Esophagus muscularis mucosa (tissue), 4 donors: ENCODE results near the gene TNC. TPM values are rescaled to one million over a fixed set of nuclear protein-coding genes. Genes with fewer than 3 reads are reported as not detected.
A peak's percentile ranks its signal among the peaks of the same experiment; 100 is the strongest.

Experiments
- DNase-seq: peaks from one replicate; pipeline ENCODE4 v3.0.0-alpha.2; 2017; ENCODE audit errors: extremely low spot score
- H3K27ac ChIP-seq, 4 donors: fragments of 200-600 bp; sonication (generic); replicated peaks in 1 of 4; 1 replicate in 3 of 4; 2 replicates in 1 of 4; pipeline ENCODE4 v1.5.1; 2016 to 2019; ENCODE audit warnings: mild to moderate bottlenecking in 1 of 4
- H3K27me3 ChIP-seq, 4 donors: fragments of 200-600 bp; sonication (generic); one replicate each; pipeline versions ENCODE4 v1.5.1 to v1.6.0; 2016 to 2019
- H3K36me3 ChIP-seq, 4 donors: fragments of 200-600 bp; sonication (generic); one replicate each; pipeline ENCODE4 v1.5.1; 2016 to 2019
- H3K4me1 ChIP-seq, 4 donors: fragments of 200-600 bp; sonication (generic); one replicate each; pipeline ENCODE4 v1.5.1; 2016 to 2019
- H3K4me3 ChIP-seq, 4 donors: fragments of 200-600 bp; sonication (generic); 1 replicate in 2 of 4; 2 replicates in 2 of 4; pipeline ENCODE4 v1.5.1; 2016 to 2019; ENCODE audit warnings: mild to moderate bottlenecking in 4 of 4, moderate library complexity in 1 of 4
- H3K9me3 ChIP-seq, 4 donors: fragments of 200-600 bp; sonication (generic); 1 replicate in 3 of 4; 2 replicates in 1 of 4; pipeline ENCODE4 v1.5.1; 2016 to 2019
- CTCF ChIP-seq, 3 experiments: fragments of 200-600 bp in 2 of 3; fragments of 450-650 bp in 1 of 3; sonication (generic) in 2 of 3; IDR thresholded peaks; one replicate each; pipeline ENCODE4 v1.5.1; 2017 to 2019; ENCODE audit warnings: antibody characterized with exemption in 3 of 3, mild to moderate bottlenecking in 2 of 3, moderate library complexity in 1 of 3
- EP300 ChIP-seq: sonication (generic); formaldehyde crosslinking; IDR thresholded peaks from one replicate; pipeline ENCODE4 v1.6.1; 2017; ENCODE audit warnings: antibody characterized with exemption
- POLR2A ChIP-seq: fragments of 450-650 bp; IDR thresholded peaks from one replicate; pipeline ENCODE4 v1.6.1; 2017; ENCODE audit warnings: antibody characterized with exemption, moderate library complexity, mild to moderate bottlenecking, low read depth
- POLR2AphosphoS5 ChIP-seq, 2 donors: sonication (generic); formaldehyde crosslinking; IDR thresholded peaks; one replicate each; pipeline ENCODE4 v1.6.1; 2017; ENCODE audit warnings: antibody characterized with exemption in 2 of 2
- WGBS: methylation state at CpG from one replicate; pipeline ENCODE4 v1.1.5; 2018; 5-methylcytosine and 5-hydroxymethylcytosine counted together
- intact Hi-C: fragments of 100-400 bp; cut with DNase I; formaldehyde crosslinking; loops from one replicate; pipeline ENCODE4 v1.15.1; 2023
- total RNA-seq, 4 donors: library from RNA; depleted of rRNA; stranded (reverse); fragments of >200 nt; gene quantifications; one replicate each; pipeline versions ENCODE4 v1.1.0 to v1.2.1, GENCODE V29; 2016

TNC gene
- total RNA-seq, 4 donors from 2014 or later = 216 to 576 (median 478) TPM

- H3K27me3 ChIP-seq = no peaks in the 10 kb centered on the region
- WGBS = 100% methylated on average over 2 of the region's 2 CpGs
- no peaks in the 10 kb centered on the region for H3K36me3 ChIP-seq
- intact Hi-C loops = no loop called here
- H3K27ac ChIP-seq = no peak overlapping the region
- TF ChIP-seq EP300 (no peak), POLR2AphosphoS5 (IDR thresholded peaks at IDR 0.05) (no peak), POLR2A (no peak), CTCF (IDR thresholded peaks at IDR 0.05) (no peak)
- no peak overlapping the region for H3K4me3 ChIP-seq
- DNase-seq = no peak
- peaks cover 0 to 7% (median 3%) of the 10 kb centered on the region in 4 donors for H3K9me3 ChIP-seq
- peaks cover 0 to 8% (median 4%) of the 10 kb centered on the region in 4 donors for H3K4me1 ChIP-seq
Observed at GRCh38 chr9:115126404-115126803, 8.4 kb upstream of the TNC start.

- 88% methylated on average over 5 of the region's 5 CpGs for WGBS
Observed at GRCh38 chr9:115122937-115123336, 5.0 kb upstream of the TNC start.

GRCh38 chr9:115121181-115121580, 3.2 kb upstream of the TNC start:
- no peak for DNase-seq
- no peak for TF ChIP-seq POLR2AphosphoS5 (IDR thresholded peaks at IDR 0.05)
- no peak for TF ChIP-seq CTCF (IDR thresholded peaks at IDR 0.05)
- no peak for TF ChIP-seq EP300
- no peak for TF ChIP-seq POLR2A
- peaks cover 12 to 44% (median 27%) of the 10 kb centered on the region in 4 donors for H3K4me1 ChIP-seq
- intact Hi-C loops = no loop called here
- H3K36me3 ChIP-seq = no peaks in the 10 kb centered on the region
- H3K27me3 ChIP-seq = no peaks in the 10 kb centered on the region
- H3K27ac ChIP-seq = no peak overlapping the region
- H3K9me3 ChIP-seq = peaks cover 0 to 7% (median 3%) of the 10 kb centered on the region in 4 donors
- no peak overlapping the region for H3K4me3 ChIP-seq

More at GRCh38 chr9:115122937-115123336, 5.0 kb upstream of the TNC start:
- Histone ChIP-seq H3K9me3 (peaks cover 0 to 7% (median 3%) of the 10 kb centered on the region in 4 donors), H3K27ac (no peak overlapping the region), H3K27me3 (no peaks in the 10 kb centered on the region), H3K36me3 (no peaks in the 10 kb centered on the region), H3K4me1 (peaks cover 10 to 39% (median 24%) of the 10 kb centered on the region in 4 donors), H3K4me3 (no peak overlapping the region)
- intact Hi-C loops = no loop called here
- TF ChIP-seq CTCF (IDR thresholded peaks at IDR 0.05) (no peak), POLR2AphosphoS5 (IDR thresholded peaks at IDR 0.05) (no peak), POLR2A (no peak), EP300 (no peak)
- DNase-seq = no peak

GRCh38 chr9:115118879-115119218, 892 bp upstream of the TNC start:
- no peaks in the 10 kb centered on the region for H3K27me3 ChIP-seq
- WGBS = 7% methylated on average over 8 of the region's 8 CpGs

More at GRCh38 chr9:115118879-115119218, 892 bp upstream of the TNC start:
- peak overlapping the region; percentile 90 to 92 (median 91) for H3K27ac ChIP-seq
- H3K4me3 ChIP-seq = peak overlapping the region; percentile 53 to 69 (median 59)
- no peaks in the 10 kb centered on the region for H3K9me3 ChIP-seq
- H3K4me1 ChIP-seq = peaks cover 12 to 55% (median 43%) of the 10 kb centered on the region in 4 donors
- no peak for DNase-seq
- TF ChIP-seq EP300 (no peak), POLR2AphosphoS5 (IDR thresholded peaks at IDR 0.05) (peak; percentile 61 to 79), CTCF (IDR thresholded peaks at IDR 0.05) (no peak)
- H3K36me3 ChIP-seq = peaks cover 0 to 6% (median 0%) of the 10 kb centered on the region in 4 donors
- intact Hi-C loops = loop anchor here (5.0 to 10.0 kb wide), 2 partner anchors 102 to 406 kb away; no protein-coding TSS in a partner anchor
